Activated T-helper 2 cell treated with anti-CD3 and anti-CD28 coated beads, Interferon-gamma antibody, Interleukin-2, Interleukin-4, amounts not matched to agents 10 μg/mL and 5 μg/mL and 100 μg/mL, durations not matched to agents 14 hours and 24 hours and 36 hours (primary cell): ENCODE data around the gene RAB43. TPM values are rescaled to one million over a fixed set of nuclear protein-coding genes. Genes with fewer than 3 reads are reported as not detected.
"Not testable (repeated sequence)": the region's sequence is repeated elsewhere in the genome, so short reads cannot be mapped to it uniquely, and the experiment has no call there.

Experiments
- DNase-seq: peaks from one replicate; pipeline ENCODE4 v3.0.0; 2021; ENCODE audit warnings: low spot score
- H3K27ac Mint-ChIP-seq: one replicate; pipeline ENCODE4 v1.8.0; 2021; ENCODE audit warnings: mixed read lengths
- H3K27me3 Mint-ChIP-seq: one replicate; pipeline ENCODE4 v1.8.0; 2021; ENCODE audit warnings: low read depth, mixed read lengths
- H3K36me3 Mint-ChIP-seq: one replicate; pipeline ENCODE4 v1.8.0; 2021; ENCODE audit warnings: low read depth, mixed read lengths
- H3K4me1 Mint-ChIP-seq: one replicate; pipeline ENCODE4 v1.8.0; 2021; ENCODE audit warnings: low read depth, mixed read lengths
- H3K4me3 Mint-ChIP-seq: one replicate; pipeline ENCODE4 v1.8.0; 2021; ENCODE audit warnings: low read depth, mild to moderate bottlenecking, moderate library complexity, mixed read lengths
- H3K9me3 Mint-ChIP-seq: one replicate; pipeline ENCODE4 v1.8.0; 2021; ENCODE audit warnings: mixed read lengths
- intact Hi-C: fragments of 100-400 bp; cut with micrococcal nuclease; formaldehyde crosslinking; loops from one replicate; pipeline ENCODE4 v1.15.1; 2023
- total RNA-seq: library from RNA; stranded (reverse); gene quantifications from 2 replicates; pipeline ENCODE4 v1.2.3, GENCODE V29; 2022

Gene RAB43
- total RNA-seq, 1 donor from 2014 or later: 30.7 TPM

DNA sequence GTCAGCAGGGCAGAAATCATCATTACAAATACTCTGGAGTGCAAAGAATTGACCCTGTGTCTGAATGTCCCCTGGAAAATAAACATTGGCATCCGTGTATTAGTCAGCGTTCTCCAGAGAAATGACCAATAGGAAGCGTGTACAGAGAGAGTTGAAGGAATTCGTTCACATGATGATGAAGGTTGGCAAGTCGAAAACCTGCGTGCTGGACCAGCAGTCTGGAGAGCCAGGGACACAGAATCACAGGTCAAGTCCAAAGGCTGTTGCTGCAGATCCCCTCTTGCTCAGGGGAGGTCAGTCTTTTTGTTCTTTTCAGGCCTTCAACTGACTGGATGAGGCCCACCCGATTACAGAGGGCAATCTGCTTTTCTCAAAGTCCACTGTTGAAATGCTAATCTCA, 44.4 kb downstream of the RAB43 start:
- H3K36me3 Mint-ChIP-seq: no peaks in the 10 kb centered on the region
- intact Hi-C loops: no loop called here
- no peak overlapping the region for H3K27ac Mint-ChIP-seq
- H3K4me3 Mint-ChIP-seq: no peak overlapping the region
- no peaks in the 10 kb centered on the region for H3K9me3 Mint-ChIP-seq
- DNase-seq: no peak
- H3K27me3 Mint-ChIP-seq: peaks cover 3% of the 10 kb centered on the region
- peaks cover 2% of the 10 kb centered on the region for H3K4me1 Mint-ChIP-seq

- Mint-ChIP-seq H3K36me3 (no peaks in the 10 kb centered on the region), H3K27ac (no peak overlapping the region), H3K4me3 (no peak overlapping the region), H3K4me1 (peaks cover 5% of the 10 kb centered on the region), H3K27me3 (peaks cover 10% of the 10 kb centered on the region), H3K9me3 (no peaks in the 10 kb centered on the region)
- intact Hi-C loops: no loop called here
- DNase-seq: no peak
These were observed 51.3 kb downstream of the RAB43 start for GRCh38 chr3:129070086-129070885.

GRCh38 chr3:129069313-129070085, 52.1 kb downstream of the RAB43 start:
- H3K27me3 Mint-ChIP-seq, H3K4me3 Mint-ChIP-seq, H3K27ac Mint-ChIP-seq, H3K36me3 Mint-ChIP-seq, DNase-seq, H3K4me1 Mint-ChIP-seq, H3K9me3 Mint-ChIP-seq: not testable (repeated sequence)
- intact Hi-C loops: loop anchor here (5.0 kb wide), 1 partner anchor 48 kb away; no protein-coding TSS in a partner anchor

DNA sequence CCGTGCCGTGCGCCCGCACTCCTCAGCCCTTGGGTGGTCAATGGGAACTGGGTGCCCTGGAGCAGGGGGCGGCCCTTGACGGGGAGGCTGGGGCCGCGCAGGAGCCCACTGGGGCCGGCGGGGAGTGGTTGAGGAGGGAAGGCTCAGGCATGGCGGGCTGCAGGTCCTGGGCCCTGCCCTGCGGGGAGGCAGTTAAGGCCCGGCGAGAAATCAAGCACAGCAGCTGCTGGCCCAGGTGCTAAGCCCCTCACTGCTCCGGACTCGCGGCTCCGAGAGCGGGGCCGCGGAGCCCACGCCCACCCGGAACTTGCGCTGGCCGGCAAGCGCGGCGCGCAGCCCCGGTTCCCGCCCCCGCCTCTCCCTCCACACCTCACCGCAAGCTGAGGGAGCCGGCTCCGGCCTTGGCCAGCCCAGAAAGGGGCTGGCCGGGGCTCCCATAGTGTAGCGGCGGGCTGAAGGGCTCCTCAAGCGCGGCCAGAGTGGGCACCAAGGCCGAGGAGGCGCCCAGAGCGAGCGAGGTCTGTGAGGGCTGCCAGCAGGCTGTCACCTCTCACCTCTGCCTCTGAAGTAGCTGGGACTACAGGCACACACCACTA, 53.2 kb downstream of the RAB43 start:
- peak overlapping the region; percentile 70 for H3K4me3 Mint-ChIP-seq
- intact Hi-C loops: loop anchor here (5.0 kb wide), 1 partner anchor 49 kb away; no protein-coding TSS in a partner anchor
- peaks cover 10% of the 10 kb centered on the region for H3K27me3 Mint-ChIP-seq
- no peak overlapping the region for H3K27ac Mint-ChIP-seq
- peaks cover 5% of the 10 kb centered on the region for H3K4me1 Mint-ChIP-seq
- DNase-seq: no peak
- no peaks in the 10 kb centered on the region for H3K36me3 Mint-ChIP-seq
- no peaks in the 10 kb centered on the region for H3K9me3 Mint-ChIP-seq

GRCh38 chr3:129067719-129068118, 53.9 kb downstream of the RAB43 start:
- not testable (repeated sequence) for H3K4me1 Mint-ChIP-seq, H3K9me3 Mint-ChIP-seq, H3K27me3 Mint-ChIP-seq, DNase-seq, H3K36me3 Mint-ChIP-seq, H3K27ac Mint-ChIP-seq
- H3K4me3 Mint-ChIP-seq: peak overlapping the region; percentile 23
- intact Hi-C loops: loop anchor here (5.0 kb wide), 1 partner anchor 50 kb away; no protein-coding TSS in a partner anchor

GRCh38 chr3:129065720-129066073, 55.9 kb downstream of the RAB43 start:
- Mint-ChIP-seq H3K27me3 (peaks cover 5% of the 10 kb centered on the region), H3K9me3 (no peaks in the 10 kb centered on the region), H3K36me3 (no peaks in the 10 kb centered on the region), H3K4me3 (no peak overlapping the region), H3K4me1 (peaks cover 5% of the 10 kb centered on the region), H3K27ac (no peak overlapping the region)
- no peak for DNase-seq
- intact Hi-C loops: loop anchor here (5.0 kb wide), 1 partner anchor 52 kb away; no protein-coding TSS in a partner anchor

DNA sequence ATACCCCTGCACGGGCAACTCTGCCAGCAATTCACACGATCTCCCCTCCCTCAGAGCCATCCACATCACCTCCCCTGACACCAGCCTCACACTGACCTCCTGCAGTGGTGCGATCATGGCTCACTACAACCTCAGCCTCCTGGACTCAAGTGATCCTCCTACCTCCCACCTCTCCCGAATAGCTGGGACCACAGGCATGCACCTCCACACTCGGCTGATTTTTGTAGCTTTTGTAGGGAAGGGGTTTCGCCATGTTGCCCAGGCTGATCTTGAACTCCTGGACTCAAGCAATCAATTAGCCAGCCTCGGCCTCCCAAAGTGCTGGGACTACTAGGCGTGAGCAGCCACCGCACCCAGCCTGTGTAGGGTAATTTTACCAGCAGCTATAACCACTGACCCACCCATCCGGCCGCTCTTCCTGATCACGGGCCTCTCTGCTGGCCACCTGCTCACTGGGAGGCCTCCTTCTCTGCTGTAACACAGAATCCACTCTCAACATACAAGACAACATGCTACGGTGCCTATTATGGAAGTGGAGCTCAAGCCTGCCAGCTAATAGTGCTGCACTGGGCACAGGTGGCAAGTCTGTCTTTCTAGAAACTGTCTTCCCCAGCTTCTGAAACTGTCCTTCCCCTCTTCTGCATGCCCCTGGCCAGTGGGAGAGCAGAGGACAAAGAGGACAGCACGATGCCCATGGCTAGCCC, 56.4 kb downstream of the RAB43 start:
- no peak for DNase-seq
- intact Hi-C loops: loop anchor here (5.0 kb wide), 1 partner anchor 52 kb away; no protein-coding TSS in a partner anchor
- H3K4me3 Mint-ChIP-seq: no peak overlapping the region

GRCh38 chr3:129063841-129064482, 57.6 kb downstream of the RAB43 start:
- no peak overlapping the region for H3K27ac Mint-ChIP-seq
- intact Hi-C loops: no loop called here
- no peak for DNase-seq
- no peaks in the 10 kb centered on the region for H3K36me3 Mint-ChIP-seq
- H3K4me1 Mint-ChIP-seq: peaks cover 4% of the 10 kb centered on the region
- no peaks in the 10 kb centered on the region for H3K27me3 Mint-ChIP-seq
- no peak overlapping the region for H3K4me3 Mint-ChIP-seq
- H3K9me3 Mint-ChIP-seq: no peaks in the 10 kb centered on the region

More for the DNA sequence above, 56.4 kb downstream of the RAB43 start:
- no peaks in the 10 kb centered on the region for H3K9me3 Mint-ChIP-seq
- H3K27ac Mint-ChIP-seq: no peak overlapping the region
- peaks cover 3% of the 10 kb centered on the region for H3K27me3 Mint-ChIP-seq
- no peaks in the 10 kb centered on the region for H3K36me3 Mint-ChIP-seq
- H3K4me1 Mint-ChIP-seq: peaks cover 5% of the 10 kb centered on the region

- Mint-ChIP-seq H3K9me3 (no peaks in the 10 kb centered on the region), H3K4me1 (peaks cover 3% of the 10 kb centered on the region), H3K27ac (no peak overlapping the region), H3K36me3 (no peaks in the 10 kb centered on the region), H3K4me3 (no peak overlapping the region), H3K27me3 (no peaks in the 10 kb centered on the region)
- intact Hi-C loops: no loop called here
- no peak for DNase-seq
These were observed 58.4 kb downstream of the RAB43 start for GRCh38 chr3:129063091-129063640.

GRCh38 chr3:129061888-129062834, 59.4 kb downstream of the RAB43 start:
- H3K4me1 Mint-ChIP-seq: no peaks in the 10 kb centered on the region
- intact Hi-C loops: no loop called here
- DNase-seq: no peak

More at GRCh38 chr3:129061888-129062834, 59.4 kb downstream of the RAB43 start:
- Mint-ChIP-seq H3K27me3 (peaks cover 2% of the 10 kb centered on the region), H3K27ac (no peak overlapping the region), H3K9me3 (no peaks in the 10 kb centered on the region), H3K36me3 (no peaks in the 10 kb centered on the region), H3K4me3 (no peak overlapping the region)
